SK-N-SH (cell line): ENCODE results near the gene AP3D1. TPM values are rescaled to one million over a fixed set of nuclear protein-coding genes. Genes with fewer than 3 reads are reported as not detected.
A peak's percentile ranks its signal among the peaks of the same experiment; 100 is the strongest.

Source experiments
- CTCF ChIA-PET: fragments of 300-600, 350-600 bp; formaldehyde crosslinking; extraction: SDS; loops from one replicate; lab custom pipeline; 2021; lab: Yijun Ruan, JAX
- POLR2A ChIA-PET: fragments of 350-600 bp; sonication (Branson Sonifier 250); formaldehyde crosslinking; extraction: SDS; loops from one replicate; lab custom pipeline; 2020; ENCODE audit warnings: antibody characterized with exemption, inconsistent platforms; lab: Yijun Ruan, JAX
- DNase-seq: peaks from one replicate; pipeline ENCODE4 v3.0.0; 2012
- H2AFZ ChIP-seq: fragments of 200-600 bp; sonication (generic); 2 replicates; pipeline ENCODE4 v1.8.1; 2016; ENCODE audit warnings: antibody characterized with exemption, mild to moderate bottlenecking, low read depth
- H3F3A ChIP-seq: fragments of 200-600 bp; sonication (generic); replicated peaks from 2 replicates; pipeline ENCODE3; 2016; ENCODE audit warnings: antibody characterized with exemption, mild to moderate bottlenecking; ENCODE audit not compliant: insufficient read depth
- H3K27ac ChIP-seq, 2 experiments: fragments of 200-500 bp in 1 of 2; fragments of 200-600 bp in 1 of 2; sonication (Bioruptor generic) in 1 of 2; sonication (generic), shearing (Covaris generic) in 1 of 2; 2 replicates each; pipeline versions ENCODE4 v1.5.1 to v1.6.1; 2014 to 2016; ENCODE audit warnings: low read depth in 2 of 2, inconsistent platforms in 1 of 2, low read length in 1 of 2, mild to moderate bottlenecking in 1 of 2, mixed read lengths in 1 of 2
- H3K27me3 ChIP-seq: fragments of 200-600 bp; sonication (generic), shearing (Covaris generic); 2 replicates; pipeline ENCODE4 v1.6.1; 2016; ENCODE audit warnings: mixed run types; ENCODE audit not compliant: insufficient read depth
- H3K36me3 ChIP-seq, 2 experiments: fragments of 200-500 bp in 1 of 2; fragments of 200-600 bp in 1 of 2; sonication (Bioruptor generic) in 1 of 2; sonication (generic) in 1 of 2; replicated peaks in 1 of 2; 2 replicates each; pipeline versions ENCODE3 to v1.5.1; 2014 to 2016; ENCODE audit warnings: low read length in 1 of 2, mild to moderate bottlenecking in 1 of 2; ENCODE audit not compliant: insufficient read depth in 2 of 2, control insufficient read depth in 1 of 2
- H3K4me1 ChIP-seq, 2 experiments: fragments of 200-500 bp in 1 of 2; fragments of 200-600 bp in 1 of 2; sonication (Bioruptor generic) in 1 of 2; sonication (generic), shearing (Covaris generic) in 1 of 2; 2 replicates each; pipeline versions ENCODE4 v1.5.1 to v1.6.1; 2014 to 2016; ENCODE audit warnings: low read depth in 1 of 2, low read length in 1 of 2, mixed run types in 1 of 2; ENCODE audit not compliant: insufficient read depth in 2 of 2, control insufficient read depth in 1 of 2
- H3K4me2 ChIP-seq: fragments of 200-600 bp; sonication (generic), shearing (Covaris generic); 2 replicates; pipeline ENCODE4 v1.6.1; 2017; ENCODE audit warnings: mixed run types
- H3K4me3 ChIP-seq, 2 experiments: fragments of 200-500 bp in 1 of 2; fragments of 200-600 bp in 1 of 2; sonication (Bioruptor generic) in 1 of 2; sonication (generic), shearing (Covaris generic) in 1 of 2; 2 replicates each; pipeline versions ENCODE4 v1.5.1 to v1.8.1; 2014 to 2016; ENCODE audit warnings: low read depth in 2 of 2, inconsistent platforms in 1 of 2, low read length in 1 of 2, mild to moderate bottlenecking in 1 of 2, mixed read lengths in 1 of 2, moderate library complexity in 1 of 2
- H3K79me2 ChIP-seq: fragments of 200-600 bp; sonication (generic); 2 replicates; pipeline ENCODE4 v1.8.1; 2017; ENCODE audit warnings: mild to moderate bottlenecking; ENCODE audit not compliant: insufficient read depth
- H3K9ac ChIP-seq: fragments of 200-600 bp; sonication (generic); 2 replicates; pipeline ENCODE4 v1.6.1; 2017; ENCODE audit warnings: mixed run types
- H3K9me2 ChIP-seq: fragments of 200-600 bp; sonication (generic); 2 replicates; pipeline ENCODE4 v1.6.1; 2017; ENCODE audit warnings: mixed run types
- H3K9me3 ChIP-seq: fragments of 200-600 bp; sonication (generic); 2 replicates; pipeline ENCODE4 v1.6.1; 2017; ENCODE audit warnings: mixed run types, mild to moderate bottlenecking, moderate library complexity
- H4K20me1 ChIP-seq: fragments of 200-600 bp; sonication (generic); 2 replicates; pipeline ENCODE4 v1.6.1; 2017; ENCODE audit warnings: mild to moderate bottlenecking, mixed run types; ENCODE audit not compliant: insufficient read depth
- NRF1 ChIP-seq: IDR thresholded peaks from 2 replicates; pipeline ENCODE4 v1.6.1; 2012; ENCODE audit warnings: low read depth, mild to moderate bottlenecking, low read length
- RCOR1 ChIP-seq: fragments of 150-350 bp; IDR thresholded peaks from 2 replicates; pipeline ENCODE4 v1.6.1; 2017; ENCODE audit warnings: antibody characterized with exemption, low read length
- REST ChIP-seq: IDR thresholded peaks from 2 replicates; pipeline ENCODE4 v1.6.1; 2012; ENCODE audit warnings: mild to moderate bottlenecking, low read depth, low read length, moderate library complexity
- TEAD4 ChIP-seq: IDR thresholded peaks from 2 replicates; pipeline ENCODE4 v1.4.0; 2012; ENCODE audit warnings: mild to moderate bottlenecking, borderline replicate concordance; ENCODE audit not compliant: insufficient read depth
- WGBS: methylation state at CpG from one replicate; pipeline ENCODE4 v1.1.6; 2017; ENCODE audit warnings: low lambda C conversion rate; 5-methylcytosine and 5-hydroxymethylcytosine counted together
- polyA plus RNA-seq, 3 experiments: library from polyadenylated mRNA; depleted of rRNA; stranded (reverse); fragments of >200 nt; gene quantifications; 2 replicates each; pipeline ENCODE4 v1.2.3, GENCODE V29; 2012
- TF ChIP-seq, protein P1 (sequence below): IDR thresholded peaks from 2 replicates; pipeline ENCODE4 v1.4.0; 2012; ENCODE audit warnings: low read depth

Gene AP3D1
- polyA plus RNA-seq, 1 of the 3 experiments (the other 2 are of a cell fraction), result 127 TPM

DNA sequence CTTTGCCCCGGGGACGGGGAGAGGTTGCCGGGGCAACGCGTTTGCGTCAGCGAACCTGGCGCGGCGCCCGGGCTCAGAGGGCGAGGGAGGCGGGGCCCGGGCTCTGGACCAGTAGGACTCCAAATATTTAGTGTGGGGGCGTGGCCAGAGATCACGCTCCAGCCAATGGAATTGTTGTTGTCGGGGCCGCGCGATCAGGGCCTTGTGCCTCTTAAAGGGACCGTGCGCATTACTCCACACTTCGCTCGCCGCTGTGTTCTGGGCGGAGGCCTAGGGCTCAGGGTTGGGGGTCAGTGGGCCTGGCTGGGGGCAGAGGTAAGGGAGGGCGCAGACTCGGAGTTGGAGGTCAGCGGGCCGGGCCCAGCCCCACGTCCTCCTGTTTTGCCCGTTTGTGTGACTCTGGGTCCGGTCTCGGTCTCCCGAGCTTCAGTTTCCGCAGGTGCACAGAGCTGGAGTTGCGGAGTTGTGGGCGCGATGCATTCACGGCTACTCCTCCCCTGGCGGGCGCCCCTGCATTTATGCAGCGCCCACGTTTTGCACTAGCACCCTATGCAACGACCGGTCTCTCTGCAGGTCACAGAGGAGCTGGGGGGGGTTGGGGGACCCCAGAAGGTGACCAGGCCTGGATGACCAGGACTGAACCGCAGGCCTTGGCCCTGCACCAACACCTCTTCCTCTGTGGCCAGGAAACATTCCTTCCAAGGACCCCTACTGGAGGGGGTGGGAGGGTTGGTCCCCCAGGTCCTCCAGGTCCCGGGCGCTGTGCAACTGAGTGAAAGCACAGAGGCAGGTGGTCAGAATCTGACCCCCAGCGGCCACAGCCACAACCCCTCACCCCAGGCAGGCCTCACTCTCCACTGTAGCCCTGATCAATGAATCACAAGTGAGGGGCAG, 89.6 kb downstream of the AP3D1 start (continued):
- TF ChIP-seq REST, result no peak

DNA sequence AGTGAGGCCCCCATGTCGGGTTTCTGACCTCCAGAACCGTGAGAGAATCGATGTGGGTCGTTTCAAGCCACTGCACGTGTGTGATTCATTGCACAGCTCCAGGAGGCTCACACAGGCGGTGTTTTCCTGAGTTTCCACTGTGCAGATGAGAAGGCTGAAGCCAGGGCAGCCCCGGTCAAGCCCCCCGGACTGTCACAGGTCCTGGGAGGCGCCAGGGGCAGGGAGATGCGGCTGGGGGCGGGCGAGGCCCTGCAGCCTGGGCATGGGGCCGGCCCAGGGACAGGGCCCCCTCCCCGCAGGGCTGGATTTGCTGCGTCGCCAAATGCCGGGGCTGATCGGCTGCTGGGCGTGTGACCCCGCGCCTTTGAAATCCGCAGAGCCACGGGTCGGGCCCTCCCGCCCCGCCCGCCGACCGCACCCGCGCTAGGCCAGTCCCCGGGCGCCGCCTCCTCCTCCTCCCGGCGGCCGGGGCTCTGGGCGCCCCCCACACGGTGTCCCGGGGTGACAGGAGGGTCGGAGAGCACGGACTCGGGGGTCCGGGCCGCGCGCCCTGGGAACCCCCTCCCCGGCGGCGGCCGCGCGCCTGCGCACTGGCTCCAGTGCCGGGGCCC, 90.4 kb downstream of the AP3D1 start:
- CTCF ChIA-PET, result interaction anchor here (0.6 to 2.4 kb wide), 9 partner anchors 9 to 378 kb away, joined by 3 to 13 read pairs (median 3); partner anchors contain the start of gene MKNK2
- H2AFZ ChIP-seq, result peak overlapping the region; percentile 49; the same call in 1 of the 2 replicates

More for the DNA sequence above, 90.4 kb downstream of the AP3D1 start:
- Histone ChIP-seq H3K27ac (peak overlapping the region; percentile 97 to 98), H3K27me3 (no peaks in the 10 kb centered on the region), H3K36me3 (no peaks in the 10 kb centered on the region), H4K20me1 (no peaks in the 10 kb centered on the region), H3K79me2 (no peaks in the 10 kb centered on the region; the same call in 1 of the 2 replicates), H3K4me1 (peaks cover 28 to 48% of the 10 kb centered on the region in 2 experiments; a peak in 3 of 4 replicates), H3K4me3 (peak overlapping the region; percentile 53 to 75), H3K4me2 (peak overlapping the region; percentile 97), H3F3A (peaks cover 14% of the 10 kb centered on the region), H3K9ac (peak overlapping the region; percentile 92), H3K9me3 (no peaks in the 10 kb centered on the region), H3K9me2 (no peaks in the 10 kb centered on the region)
- TF ChIP-seq, protein P1, sequence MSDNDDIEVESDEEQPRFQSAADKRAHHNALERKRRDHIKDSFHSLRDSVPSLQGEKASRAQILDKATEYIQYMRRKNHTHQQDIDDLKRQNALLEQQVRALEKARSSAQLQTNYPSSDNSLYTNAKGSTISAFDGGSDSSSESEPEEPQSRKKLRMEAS, result peak; percentile 33; the same call in 1 of the 2 replicates
- TF ChIP-seq REST, result no peak
- peak; percentile 85 for TF ChIP-seq NRF1
- TF ChIP-seq TEAD4, result no peak
- TF ChIP-seq RCOR1, result no peak
- WGBS, result 0% methylated on average over 1 of the region's 55 CpGs
- POLR2A ChIA-PET, result interaction anchor here (0.6 to 3.1 kb wide), 3 partner anchors 9 to 231 kb away, joined by 7 to 13 read pairs (median 7); partner anchors contain the start of gene MKNK2
- no peak for DNase-seq
